Effector memory CD8-positive, alpha-beta T cell (primary cell): ENCODE data around the gene ZNF571.

Experiments used
- ATAC-seq: fragments of 150-1000 bp; cut with Tn5 transposase; replicated peaks from 2 replicates; pipeline ENCODE4 v1.10.0; 2021; ENCODE audit warnings: mild to moderate bottlenecking, moderate library complexity
- DNase-seq, 3 experiments: peaks; one replicate each; pipeline ENCODE4 v3.0.0; 2021
- H3K27ac Mint-ChIP-seq, 2 donors: one replicate each; pipeline ENCODE4 v1.8.0; 2022; ENCODE audit warnings: mild to moderate bottlenecking in 2 of 2, mixed read lengths in 2 of 2, moderate library complexity in 2 of 2
- H3K27me3 Mint-ChIP-seq, 2 donors: one replicate each; pipeline ENCODE4 v1.8.0; 2022; ENCODE audit warnings: mixed read lengths in 2 of 2
- H3K36me3 Mint-ChIP-seq: one replicate; pipeline ENCODE4 v1.8.0; 2022; ENCODE audit warnings: mild to moderate bottlenecking, moderate library complexity, mixed read lengths; ENCODE audit not compliant: insufficient read depth
- H3K4me1 Mint-ChIP-seq, 2 donors: one replicate each; pipeline ENCODE4 v1.8.0; 2022; ENCODE audit warnings: low read depth in 2 of 2, mixed read lengths in 2 of 2
- H3K4me3 Mint-ChIP-seq, 2 donors: one replicate each; pipeline ENCODE4 v1.8.0; 2022; ENCODE audit warnings: mild to moderate bottlenecking in 2 of 2, mixed read lengths in 2 of 2, moderate library complexity in 2 of 2
- H3K9me3 Mint-ChIP-seq, 2 donors: one replicate each; pipeline ENCODE4 v1.8.0; 2022; ENCODE audit warnings: mixed read lengths in 2 of 2
- total RNA-seq, 9 experiments: gene quantifications; one replicate each; lab custom pipeline; 2026; lab: John Stamatoyannopoulos, UW

Gene ZNF571
- 7.6 to 24.9 (median 16.1) reads per million in 9 experiments for total RNA-seq

GRCh38 chr19:37594304-37594981 lies at the start of gene ZNF571, which contains the start of gene ZNF540:
ZNF571 (minus strand) TSS chr19:37594792; CDS start chr19:37586676, 8,116 bp downstream.
ZNF540 (plus strand) TSS chr19:37594876; CDS start chr19:37598448, 3,572 bp downstream.
- H3K4me3 Mint-ChIP-seq = peak within 1 kb of the TSS; percentile 98 to 99
- no peaks in the 10 kb centered on the region for H3K27me3 Mint-ChIP-seq
- peaks cover 26 to 29% of the 10 kb centered on the region in 2 donors for H3K4me1 Mint-ChIP-seq
- H3K36me3 Mint-ChIP-seq = peaks cover 39% of the 10 kb centered on the region
- peak within 1 kb of the TSS; percentile 99 for H3K27ac Mint-ChIP-seq
- ATAC-seq = peak; percentile 92
- DNase-seq = peak; percentile 84 to 85 (median 85)
- peaks cover 0 to 6% of the 10 kb centered on the region in 2 donors for H3K9me3 Mint-ChIP-seq

GRCh38 chr19:37635076-37636056 lies 40.8 kb upstream of the ZNF571 start:
- ATAC-seq = no peak
- peaks cover 6 to 25% of the 10 kb centered on the region in 2 donors for H3K9me3 Mint-ChIP-seq
- peaks cover 21% of the 10 kb centered on the region for H3K36me3 Mint-ChIP-seq

GRCh38 chr19:37594982-37595382 lies 390 bp upstream of the ZNF571 start:
- no peaks in the 10 kb centered on the region for H3K27me3 Mint-ChIP-seq
- peaks cover 39% of the 10 kb centered on the region for H3K36me3 Mint-ChIP-seq
- peaks cover 26 to 29% of the 10 kb centered on the region in 2 donors for H3K4me1 Mint-ChIP-seq
- peak overlapping the region; percentile 98 to 99 for H3K4me3 Mint-ChIP-seq
- DNase-seq (peak; percentile 61 to 65 (median 63)), ATAC-seq (peak; percentile 60)
- H3K9me3 Mint-ChIP-seq = peaks cover 0 to 6% of the 10 kb centered on the region in 2 donors
- peak overlapping the region; percentile 99 for H3K27ac Mint-ChIP-seq

More at GRCh38 chr19:37635076-37636056, 40.8 kb upstream of the ZNF571 start:
- no peaks in the 10 kb centered on the region for H3K27me3 Mint-ChIP-seq
- no peak overlapping the region for H3K27ac Mint-ChIP-seq
- no peak overlapping the region for H3K4me3 Mint-ChIP-seq
- no peaks in the 10 kb centered on the region for H3K4me1 Mint-ChIP-seq
- DNase-seq = no peak

DNA sequence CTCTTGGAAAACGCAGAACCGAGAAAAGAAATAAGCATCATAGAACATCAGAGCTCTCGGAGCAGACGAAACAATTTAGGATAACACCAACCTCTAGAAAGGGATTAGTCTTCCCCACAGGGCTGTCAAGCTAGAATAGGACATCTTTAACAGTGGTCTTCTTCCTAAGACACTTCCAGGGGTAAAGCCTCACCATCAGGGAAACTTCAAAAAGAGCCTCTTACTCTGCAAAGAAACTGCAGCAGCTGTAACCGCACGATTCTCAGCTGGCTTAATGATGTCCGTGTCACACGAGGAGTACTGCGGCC lies 642 bp downstream of the ZNF571 start:
- DNase-seq (no peak), ATAC-seq (peak; percentile 46)
- Mint-ChIP-seq H3K9me3 (peaks cover 0 to 6% of the 10 kb centered on the region in 2 donors), H3K4me1 (peaks cover 26 to 29% of the 10 kb centered on the region in 2 donors), H3K27me3 (no peaks in the 10 kb centered on the region), H3K27ac (peak overlapping the region; percentile 99), H3K36me3 (peaks cover 38% of the 10 kb centered on the region), H3K4me3 (peak overlapping the region; percentile 98 to 99)

DNA sequence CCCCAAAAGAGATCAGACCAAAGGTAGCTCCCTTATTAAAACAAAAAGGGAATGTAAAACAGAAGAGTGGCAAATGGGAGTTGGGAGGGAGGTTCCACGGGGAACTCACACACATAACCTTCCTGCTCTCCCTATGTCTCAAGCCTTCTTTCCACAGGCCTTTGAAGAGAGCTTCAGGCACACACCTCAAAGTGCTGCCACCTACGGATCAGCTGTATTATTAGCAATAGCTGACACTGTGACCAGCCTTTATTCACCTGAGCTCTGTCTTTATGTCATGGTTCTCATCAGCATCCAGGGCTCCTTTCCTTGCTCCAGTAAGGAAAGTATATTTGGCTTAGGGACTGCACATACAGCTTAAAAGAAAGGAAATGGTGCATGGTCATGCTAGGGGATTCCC lies 11.3 kb downstream of the ZNF571 start:
- peaks cover 0 to 4% of the 10 kb centered on the region in 2 donors for H3K4me1 Mint-ChIP-seq
- H3K36me3 Mint-ChIP-seq = peaks cover 13% of the 10 kb centered on the region
- H3K27me3 Mint-ChIP-seq = no peaks in the 10 kb centered on the region
- peaks cover 5 to 22% of the 10 kb centered on the region in 2 donors for H3K9me3 Mint-ChIP-seq
- H3K4me3 Mint-ChIP-seq = no peak overlapping the region
- ATAC-seq (no peak), DNase-seq (no peak)
- H3K27ac Mint-ChIP-seq = no peak overlapping the region

- Mint-ChIP-seq H3K4me3 (no peak overlapping the region), H3K27ac (no peak overlapping the region), H3K4me1 (peaks cover 0 to 3% of the 10 kb centered on the region in 2 donors), H3K9me3 (peaks cover 16 to 40% of the 10 kb centered on the region in 2 donors), H3K27me3 (no peaks in the 10 kb centered on the region), H3K36me3 (peaks cover 9% of the 10 kb centered on the region)
- ATAC-seq = no peak
- DNase-seq = no peak
Observed at GRCh38 chr19:37572203-37572602, 22.4 kb downstream of the ZNF571 start.

DNA sequence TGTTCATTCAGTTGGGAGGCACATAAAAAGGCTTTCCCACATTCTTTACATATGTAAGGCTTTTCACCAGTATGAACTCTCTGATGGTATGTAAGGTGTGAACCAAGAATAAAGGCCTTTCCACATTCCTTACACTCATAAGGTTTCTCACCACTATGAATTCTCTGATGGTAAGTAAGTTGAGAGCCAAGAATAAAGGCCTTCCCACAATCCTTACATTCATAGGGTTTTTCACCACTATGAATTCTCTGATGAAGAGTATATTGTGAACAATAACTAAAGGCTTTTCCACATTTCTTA lies 29.3 kb downstream of the ZNF571 start:
- ATAC-seq = no peak
- Mint-ChIP-seq H3K9me3 (peaks cover 17 to 29% of the 10 kb centered on the region in 2 donors), H3K36me3 (peaks cover 9% of the 10 kb centered on the region)

DNA sequence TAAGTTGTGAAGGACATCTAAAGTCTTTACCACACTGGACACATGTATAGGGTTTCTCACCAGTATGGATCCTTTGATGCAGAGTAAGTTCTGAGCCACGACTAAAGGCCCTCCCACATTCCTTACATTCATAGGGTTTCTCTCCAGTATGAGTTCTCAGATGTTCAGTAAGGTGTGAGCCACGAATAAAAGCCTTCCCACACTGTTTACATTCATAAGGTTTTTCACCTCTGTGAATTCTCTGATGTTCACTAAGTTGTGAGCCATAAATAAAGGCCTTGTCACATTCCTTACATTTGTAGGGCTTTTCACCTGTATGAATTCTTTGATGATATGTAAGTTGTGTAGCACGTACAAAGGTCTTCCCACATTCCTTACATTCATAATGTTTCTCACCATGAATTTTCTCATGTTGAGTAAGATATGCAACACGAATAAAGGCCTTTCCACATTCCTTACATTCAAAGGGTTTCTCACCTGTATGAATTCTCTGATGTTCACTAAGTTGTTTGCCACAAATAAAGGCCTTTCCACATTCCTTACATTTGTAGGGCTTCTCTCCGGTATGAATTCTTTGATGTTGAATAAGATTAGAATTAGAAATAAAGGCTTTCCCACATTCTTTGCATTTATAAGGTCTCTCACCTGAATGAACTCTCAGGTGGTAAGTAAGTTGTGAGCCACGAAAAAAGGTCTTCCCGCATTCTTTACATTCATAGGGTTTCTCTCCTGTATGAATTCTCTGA lies 29.8 kb downstream of the ZNF571 start:
- Mint-ChIP-seq H3K9me3 (peaks cover 15 to 24% of the 10 kb centered on the region in 2 donors), H3K36me3 (peaks cover 9% of the 10 kb centered on the region), H3K27ac (no peak overlapping the region), H3K27me3 (no peaks in the 10 kb centered on the region), H3K4me3 (no peak overlapping the region), H3K4me1 (peaks cover 0 to 3% of the 10 kb centered on the region in 2 donors)
- ATAC-seq (no peak), DNase-seq (no peak)

More for the DNA sequence above, 29.3 kb downstream of the ZNF571 start:
- H3K4me1 Mint-ChIP-seq = peaks cover 0 to 3% of the 10 kb centered on the region in 2 donors
- no peak overlapping the region for H3K27ac Mint-ChIP-seq
- H3K27me3 Mint-ChIP-seq = no peaks in the 10 kb centered on the region
- H3K4me3 Mint-ChIP-seq = no peak overlapping the region
- DNase-seq = no peak

DNA sequence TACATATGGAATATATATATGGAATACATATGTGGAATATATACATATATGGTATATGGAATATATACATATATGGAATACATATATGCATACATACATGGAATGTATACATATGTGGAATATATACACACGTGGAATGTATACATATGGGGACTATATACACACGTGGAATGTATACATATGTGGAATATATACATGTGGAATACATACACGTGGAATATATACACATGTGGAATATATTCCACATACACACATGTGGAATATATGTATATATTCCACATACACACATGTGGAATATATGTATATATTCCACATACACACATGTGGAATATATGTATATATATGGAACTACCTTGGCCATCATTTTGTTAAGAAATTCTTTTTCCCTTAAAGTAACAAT lies 31.1 kb downstream of the ZNF571 start:
- ATAC-seq = no peak
- Mint-ChIP-seq H3K4me3 (no peak overlapping the region), H3K36me3 (peaks cover 9% of the 10 kb centered on the region), H3K9me3 (peaks cover 11 to 19% of the 10 kb centered on the region in 2 donors), H3K27ac (no peak overlapping the region), H3K27me3 (no peaks in the 10 kb centered on the region), H3K4me1 (no peaks in the 10 kb centered on the region)
- DNase-seq = no peak

DNA sequence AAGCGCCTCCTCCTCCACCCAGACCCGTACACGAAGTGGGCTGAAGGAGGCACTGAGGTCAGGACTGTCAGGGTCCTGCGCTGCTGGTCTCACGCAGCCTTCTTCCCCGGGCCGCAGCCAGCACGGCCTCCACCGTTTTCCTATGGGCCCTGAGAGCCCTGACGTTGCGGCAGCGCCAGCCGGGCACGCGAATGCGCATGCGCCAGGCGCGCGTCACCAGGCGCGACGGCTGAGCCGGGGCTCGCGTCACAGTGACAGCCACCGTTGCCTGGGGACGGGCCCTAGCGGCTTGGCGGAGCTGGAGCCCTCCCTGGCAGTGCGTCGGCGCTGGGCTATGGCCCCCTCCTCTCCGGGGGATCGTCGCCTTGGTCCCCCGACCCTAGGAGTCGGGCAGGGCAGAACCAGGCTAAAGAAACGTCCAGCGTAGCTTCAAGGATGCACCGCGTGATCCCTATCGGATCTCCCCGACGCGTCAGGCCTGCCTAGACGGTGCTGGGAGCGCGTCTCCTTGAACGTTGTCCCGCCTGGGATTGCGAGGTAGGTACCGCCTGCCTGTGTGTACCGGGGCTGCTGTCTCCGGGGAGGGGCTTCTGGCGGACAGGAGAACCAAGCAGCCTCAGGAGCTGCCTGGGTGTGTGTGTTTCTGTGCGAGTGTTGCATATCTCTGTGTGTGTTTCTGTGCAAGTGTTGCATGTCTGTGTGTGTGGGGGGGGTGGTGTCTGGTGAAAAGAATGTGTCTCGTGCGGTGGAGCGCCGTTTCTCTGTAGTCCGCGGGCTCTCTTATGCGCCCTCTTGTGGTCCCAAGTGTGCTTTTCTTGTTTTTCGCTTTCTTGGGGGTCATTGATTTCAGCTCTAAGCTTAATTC lies 43.2 kb downstream of the ZNF571 start:
- DNase-seq = peak; percentile 11 to 48 (median 24)
- peak; percentile 73 for ATAC-seq
- Mint-ChIP-seq H3K27me3 (no peaks in the 10 kb centered on the region), H3K36me3 (peaks cover 10% of the 10 kb centered on the region), H3K27ac (peak overlapping the region; percentile 78 to 95), H3K4me3 (peak overlapping the region; percentile 76 to 90), H3K4me1 (peaks cover 2 to 4% of the 10 kb centered on the region in 2 donors), H3K9me3 (peaks cover 11 to 31% of the 10 kb centered on the region in 2 donors)

DNA sequence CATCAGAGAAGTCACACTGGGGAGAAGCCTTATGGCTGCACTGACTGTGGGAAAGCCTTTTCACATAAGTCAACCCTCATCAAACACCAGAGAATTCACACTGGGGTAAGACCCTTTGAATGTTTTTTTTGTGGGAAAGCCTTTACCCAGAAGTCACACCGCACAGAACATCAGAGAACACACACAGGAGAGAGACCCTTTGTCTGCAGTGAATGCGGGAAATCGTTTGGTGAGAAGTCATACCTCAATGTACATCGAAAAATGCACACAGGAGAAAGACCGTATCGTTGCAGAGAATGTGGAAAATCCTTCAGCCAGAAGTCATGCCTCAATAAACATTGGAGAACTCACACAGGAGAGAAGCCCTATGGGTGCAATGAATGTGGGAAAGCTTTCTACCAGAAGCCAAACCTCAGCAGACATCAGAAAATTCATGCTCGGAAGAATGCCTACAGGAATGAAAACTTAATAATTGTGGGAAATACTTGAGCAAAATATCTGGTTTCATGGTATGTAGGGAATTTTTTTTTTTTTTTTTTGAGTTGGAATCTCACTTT lies 57.1 kb downstream of the ZNF571 start:
- H3K36me3 Mint-ChIP-seq = peaks cover 23% of the 10 kb centered on the region
- ATAC-seq = no peak
- DNase-seq = no peak
- no peaks in the 10 kb centered on the region for H3K27me3 Mint-ChIP-seq
- no peak overlapping the region for H3K27ac Mint-ChIP-seq
- no peak overlapping the region for H3K4me3 Mint-ChIP-seq
- H3K9me3 Mint-ChIP-seq = peaks cover 16 to 26% of the 10 kb centered on the region in 2 donors
- H3K4me1 Mint-ChIP-seq = no peaks in the 10 kb centered on the region

GRCh38 chr19:37519890-37520289 lies 74.7 kb downstream of the ZNF571 start:
- Mint-ChIP-seq H3K27me3 (no peaks in the 10 kb centered on the region), H3K9me3 (peaks cover 8 to 10% of the 10 kb centered on the region in 2 donors), H3K36me3 (peaks cover 10% of the 10 kb centered on the region), H3K4me1 (no peaks in the 10 kb centered on the region), H3K4me3 (no peak overlapping the region), H3K27ac (no peak overlapping the region)
- DNase-seq (no peak), ATAC-seq (no peak)
